CD14-positive monocyte (primary cell): ENCODE measurements around the gene TSHZ3. TPM values are rescaled to one million over a fixed set of nuclear protein-coding genes. Genes with fewer than 3 reads are reported as not detected.

Experiments
- DNase-seq, 3 donors: peaks; one replicate each; pipeline ENCODE4 v3.0.0-alpha.2; 2011 to 2022
- H2AFZ ChIP-seq: 2 replicates; pipeline ENCODE4 v1.6.0; 2012; ENCODE audit warnings: mild to moderate bottlenecking, low read depth, low read length, inconsistent platforms; ENCODE audit not compliant: insufficient read depth, poor library complexity, severe bottlenecking
- H3K27ac ChIP-seq, 2 donors: 1 replicate in 1 of 2; 2 replicates in 1 of 2; pipeline ENCODE4 v1.5.1; 2012 to 2013; ENCODE audit warnings: low read length in 2 of 2, control low read depth in 1 of 2, inconsistent platforms in 1 of 2, low read depth in 1 of 2, mild to moderate bottlenecking in 1 of 2
- H3K27me3 ChIP-seq, 2 donors: one replicate each; pipeline versions ENCODE4 v1.6.0 to v1.6.1; 2011 to 2013; ENCODE audit warnings: low read length in 2 of 2; ENCODE audit not compliant: control insufficient read depth in 2 of 2, insufficient read depth in 2 of 2
- H3K36me3 ChIP-seq, 2 donors: replicated peaks in 1 of 2; 1 replicate in 1 of 2; 2 replicates in 1 of 2; pipeline versions ENCODE4 v1.5.1 to v1.6.1; 2012 to 2013; ENCODE audit warnings: low read length in 2 of 2, control low read depth in 1 of 2, inconsistent platforms in 1 of 2, mild to moderate bottlenecking in 1 of 2; ENCODE audit not compliant: insufficient read depth in 2 of 2, control insufficient read depth in 1 of 2
- H3K4me1 ChIP-seq, 2 donors: 1 replicate in 1 of 2; 2 replicates in 1 of 2; pipeline versions ENCODE4 v1.5.1 to v1.6.1; 2012 to 2013; ENCODE audit warnings: low read length in 2 of 2, control low read depth in 1 of 2, inconsistent platforms in 1 of 2, mild to moderate bottlenecking in 1 of 2, moderate library complexity in 1 of 2; ENCODE audit not compliant: insufficient read depth in 2 of 2, control insufficient read depth in 1 of 2
- H3K4me2 ChIP-seq: replicated peaks from 2 replicates; pipeline ENCODE3; 2012; ENCODE audit warnings: low read length, moderate library complexity, mild to moderate bottlenecking; ENCODE audit not compliant: poor library complexity, severe bottlenecking; ENCODE audit errors: extremely low read depth
- H3K4me3 ChIP-seq, 3 experiments: fragments of 200-600 bp in 1 of 3; sonication (generic) in 1 of 3; replicated peaks in 1 of 3; 1 replicate in 2 of 3; 2 replicates in 1 of 3; pipeline ENCODE4 v1.5.1; 2011 to 2013; ENCODE audit warnings: low read length in 3 of 3, mild to moderate bottlenecking in 3 of 3, control low read depth in 2 of 3, low read depth in 2 of 3, inconsistent platforms in 1 of 3, moderate library complexity in 1 of 3
- H3K79me2 ChIP-seq: 2 replicates; pipeline ENCODE4 v1.6.0; 2012; ENCODE audit warnings: mild to moderate bottlenecking, control low read depth, inconsistent platforms, low read length, moderate library complexity; ENCODE audit not compliant: insufficient read depth
- H3K9ac ChIP-seq: 2 replicates; pipeline ENCODE4 v1.6.0; 2017; ENCODE audit warnings: low read length, mild to moderate bottlenecking; ENCODE audit not compliant: insufficient read depth, poor library complexity, severe bottlenecking
- H3K9me3 ChIP-seq, 2 donors: replicated peaks in 1 of 2; 1 replicate in 1 of 2; 2 replicates in 1 of 2; pipeline versions ENCODE4 v1.5.1 to v1.6.1; 2012 to 2013; ENCODE audit warnings: low read length in 2 of 2, control low read depth in 1 of 2; ENCODE audit not compliant: control insufficient read depth in 1 of 2, insufficient read depth in 1 of 2
- H4K20me1 ChIP-seq: 2 replicates; pipeline ENCODE4 v1.6.0; 2012; ENCODE audit warnings: mild to moderate bottlenecking, low read length, control low read depth, moderate library complexity; ENCODE audit not compliant: insufficient read depth
- H3K27ac Mint-ChIP-seq, 7 donors: one replicate each; pipeline ENCODE4 v1.8.0; 2020; ENCODE audit warnings: mild to moderate bottlenecking in 7 of 7, mixed read lengths in 7 of 7, moderate library complexity in 6 of 7, inconsistent platforms in 2 of 7
- H3K27me3 Mint-ChIP-seq, 3 donors: one replicate each; pipeline ENCODE4 v1.8.0; 2021 to 2022; ENCODE audit warnings: low read depth in 3 of 3, mild to moderate bottlenecking in 3 of 3, mixed read lengths in 3 of 3, moderate library complexity in 3 of 3, inconsistent platforms in 1 of 3
- H3K36me3 Mint-ChIP-seq, 2 donors: one replicate each; pipeline ENCODE4 v1.8.0; 2020; ENCODE audit warnings: mixed read lengths in 2 of 2, inconsistent platforms in 1 of 2, mild to moderate bottlenecking in 1 of 2
- H3K4me1 Mint-ChIP-seq: one replicate; pipeline ENCODE4 v1.8.0; 2020; ENCODE audit warnings: mild to moderate bottlenecking, mixed read lengths
- H3K4me3 Mint-ChIP-seq, 2 donors: one replicate each; pipeline ENCODE4 v1.8.0; 2020; ENCODE audit warnings: mild to moderate bottlenecking in 2 of 2, mixed read lengths in 2 of 2, moderate library complexity in 1 of 2
- H3K9me3 Mint-ChIP-seq, 7 donors: one replicate each; pipeline ENCODE4 v1.8.0; 2020 to 2022; ENCODE audit warnings: mixed read lengths in 7 of 7, mild to moderate bottlenecking in 6 of 7, moderate library complexity in 6 of 7, inconsistent platforms in 2 of 7
- CTCF ChIP-seq: fragments of 200-600 bp; IDR thresholded peaks from one replicate; pipeline ENCODE4 v1.8.0; 2022; ENCODE audit warnings: antibody characterized with exemption, mild to moderate bottlenecking
- WGBS: methylation state at CpG from one replicate; pipeline ENCODE4 v1.1.5; 2013; ENCODE audit warnings: missing lambda C conversion rate; ENCODE audit not compliant: insufficient coverage; 5-methylcytosine and 5-hydroxymethylcytosine counted together
- intact Hi-C, 2 donors: fragments of 100-400 bp; cut with micrococcal nuclease; formaldehyde crosslinking; loops; one replicate each; pipeline versions ENCODE4 v1.15.0 to v1.15.1; 2023
- polyA plus RNA-seq, 3 donors: library from polyadenylated mRNA; depleted of rRNA in 1 of 3; unstranded in 2 of 3; stranded (reverse) in 1 of 3; fragments of 300-500 nt in 2 of 3; fragments of >200 nt in 1 of 3; fragmentation: Illumina TruSeq in 2 of 3; gene quantifications; 1 replicate in 2 of 3; 2 replicates in 1 of 3; pipeline ENCODE4 v1.2.3, GENCODE V29; 2012 to 2021

Gene TSHZ3
- polyA plus RNA-seq, 3 donors = 2.3 to 5.8 (median 3.3) TPM

GRCh38 chr19:31304831-31305312 lies 44.4 kb downstream of the TSHZ3 start:
- Mint-ChIP-seq H3K36me3 (peaks cover 4 to 22% of the 10 kb centered on the region in 2 donors), H3K27ac (peak overlapping the region; percentile 81 to 91 (median 85)), H3K27me3 (peaks cover 0 to 1% (median 0%) of the 10 kb centered on the region in 3 donors), H3K4me3 (peak overlapping the region; percentile 42 to 68), H3K9me3 (peaks cover 0 to 1% (median 0%) of the 10 kb centered on the region in 7 donors), H3K4me1 (peaks cover 46% of the 10 kb centered on the region)
- Histone ChIP-seq H3K36me3 (no peaks in the 10 kb centered on the region), H3K79me2 (peaks cover 80% of the 10 kb centered on the region), H3K4me2 (peak overlapping the region; percentile 53), H3K4me3 (peak overlapping the region in 1 of 3 experiments; percentile 51), H2AFZ (no peak overlapping the region), H3K27me3 (no peaks in the 10 kb centered on the region), H3K9me3 (no peaks in the 10 kb centered on the region), H3K27ac (peak overlapping the region in 1 of 2 donors; percentile 79), H3K4me1 (peaks cover 37% of the 10 kb centered on the region in 2 donors), H4K20me1 (peaks cover 23% of the 10 kb centered on the region), H3K9ac (no peak overlapping the region)
- no CpG with 5 or more reads among the region's 8 CpGs for WGBS
- peak; percentile 64 to 80 (median 75) for DNase-seq
- intact Hi-C loops = loop anchor here in 1 of 2 donors (5.0 kb wide), 1 partner anchor 47 kb away; no protein-coding TSS in a partner anchor
- no peak for TF ChIP-seq CTCF

- Mint-ChIP-seq H3K9me3 (no peaks in the 10 kb centered on the region), H3K4me1 (peaks cover 35% of the 10 kb centered on the region), H3K36me3 (peaks cover 6 to 18% of the 10 kb centered on the region in 2 donors), H3K4me3 (no peak overlapping the region), H3K27ac (peak overlapping the region in 2 of 7 donors; percentile 41 to 56), H3K27me3 (peaks cover 0 to 1% (median 0%) of the 10 kb centered on the region in 3 donors)
- Histone ChIP-seq H3K9ac (no peak overlapping the region), H3K4me2 (no peak overlapping the region), H3K27ac (no peak overlapping the region), H3K4me1 (peaks cover 27 to 28% of the 10 kb centered on the region in 2 donors), H4K20me1 (peaks cover 37% of the 10 kb centered on the region), H3K9me3 (no peaks in the 10 kb centered on the region), H2AFZ (no peak overlapping the region), H3K27me3 (no peaks in the 10 kb centered on the region), H3K79me2 (peaks cover 78% of the 10 kb centered on the region), H3K36me3 (no peaks in the 10 kb centered on the region), H3K4me3 (no peak overlapping the region)
- DNase-seq = no peak
- over 99% methylated on average over 13 of the region's 16 CpGs for WGBS
- no peak for TF ChIP-seq CTCF
- intact Hi-C loops = no loop called here
Observed at GRCh38 chr19:31303262-31303815, 45.9 kb downstream of the TSHZ3 start.
